ENCODE results near the gene TOP1. TPM values are rescaled to one million over a fixed set of nuclear protein-coding genes. Genes with fewer than 3 reads are reported as not detected.

Gene TOP1
- total and polyA plus RNA-seq, 2 of the 4 experiments (the other 2 are of a cell fraction), result 14.0 to 21.5 TPM

DNA sequence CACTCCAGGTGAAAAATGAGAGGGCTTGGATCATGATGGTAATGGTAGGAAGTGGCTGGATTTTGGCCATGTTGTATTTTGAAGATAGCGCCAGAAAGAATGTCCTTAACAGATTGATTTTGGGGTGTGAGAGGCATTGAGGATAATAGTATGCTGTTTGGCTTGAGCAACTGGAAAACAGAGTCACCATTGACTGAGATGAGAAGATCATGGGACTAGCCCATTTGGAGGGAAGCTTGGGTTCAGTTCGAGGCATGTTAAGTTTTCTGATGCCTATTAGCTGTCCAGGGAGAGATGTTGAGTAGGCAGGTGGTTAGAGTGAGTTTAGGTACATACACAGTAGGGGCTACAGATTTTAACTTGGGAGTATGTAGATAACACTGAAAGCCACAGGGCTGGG lies 132.1 kb downstream of the TOP1 start:
- Histone ChIP-seq H3K18ac (ENCODE audit: low read depth, low read length) (no peak overlapping the region), H3K4ac (ENCODE audit: low read depth, low read length) (no peak overlapping the region), H4K91ac (ENCODE audit: insufficient read depth, low read depth, low read length) (no peak overlapping the region), H3K4me2 (ENCODE audit: low read depth, low read length) (no peak overlapping the region), H3K79me1 (ENCODE audit: low read depth in 1 of 2, low read length in 2 of 2) (peaks cover 47 to 80% of the 10 kb centered on the region in 2 experiments), H2BK15ac (ENCODE audit: low read depth, low read length) (no peak overlapping the region), H3K56ac (ENCODE audit: extremely low read depth, insufficient read depth, low read length) (no peak overlapping the region), H4K20me1 (ENCODE audit: insufficient read depth, low read length) (peaks cover 68% of the 10 kb centered on the region), H3K9ac (ENCODE audit: low read depth, low read length) (no peak overlapping the region), H3K36me3 (ENCODE audit: control insufficient read depth, insufficient read depth, low read length) (peaks cover 58% of the 10 kb centered on the region), H3K9me3 (ENCODE audit: control insufficient read depth, insufficient read depth, low read length) (no peaks in the 10 kb centered on the region), H2AK5ac (ENCODE audit: low read depth, low read length) (no peak overlapping the region), H3K9me1 (ENCODE audit: insufficient read depth, low read length) (peaks cover 36% of the 10 kb centered on the region), H2BK20ac (ENCODE audit: low read depth, low read length) (no peak overlapping the region), H4K8ac (ENCODE audit: low read depth in 2 of 2, low read length in 2 of 2) (no peak overlapping the region), H2AFZ (replicated peaks; ENCODE audit: low read length, poor library complexity) (no peak overlapping the region), H3K23ac (ENCODE audit: low read depth, low read length) (no peak overlapping the region), H3K4me1 (ENCODE audit: control insufficient read depth, insufficient read depth, low read length) (no peaks in the 10 kb centered on the region), H2BK120ac (ENCODE audit: low read depth, low read length) (no peak overlapping the region), H2AK9ac (replicated peaks; ENCODE audit: low read depth, low read length, poor library complexity) (no peak overlapping the region), H3K27me3 (ENCODE audit: control insufficient read depth, insufficient read depth, low read length) (no peaks in the 10 kb centered on the region), H3K4me3 (ENCODE audit: insufficient read depth, low read depth, low read length) (no peak overlapping the region), H3K27ac (ENCODE audit: insufficient read depth, low read length) (no peak overlapping the region), H2BK5ac (ENCODE audit: low read depth, low read length, poor library complexity, severe bottlenecking) (no peak overlapping the region), H3K14ac (replicated peaks; ENCODE audit: low read depth, low read length) (no peak overlapping the region), H4K5ac (ENCODE audit: low read depth, low read length) (no peak overlapping the region)
- ATAC-seq (ENCODE audit: low read depth) (no peak), DNase-seq (no peak)
- in situ Hi-C loops (cut with MboI; ENCODE audit: low sequenced_read_pairs), result loop anchor here (25.0 kb wide), 1 partner anchor 452 kb away; the partner anchor contains the start of gene CHD6
- intact Hi-C loops (cut with micrococcal nuclease), result no loop called here
- POLR2A ChIA-PET (ENCODE audit: unreplicated experiment), result no interaction called here
- CTCF ChIA-PET, result no interaction called here
- TF ChIP-seq CEBPB (IDR thresholded peaks at IDR 0.05; ENCODE audit: low read depth, low read length) (no peak), RAD21 (IDR thresholded peaks at IDR 0.05; ENCODE audit: low read length) (no peak), FOS (IDR thresholded peaks at IDR 0.05; ENCODE audit: low read depth, low read length) (no peak), SMC3 (IDR thresholded peaks at IDR 0.05; ENCODE audit: low read depth, low read length) (no peak), USF2 (IDR thresholded peaks at IDR 0.05; ENCODE audit: low read depth, low read length) (no peak), RFX5 (IDR thresholded peaks at IDR 0.05; ENCODE audit: low read depth, low read length) (no peak), POLR2A (IDR thresholded peaks at IDR 0.05; ENCODE audit: low read depth, low read length) (no peak), CHD1 (IDR thresholded peaks at IDR 0.05; ENCODE audit: low read depth, low read length) (no peak), NFE2L2 (IDR thresholded peaks at IDR 0.05; ENCODE audit: low read depth, low read length) (no peak), MAZ (IDR thresholded peaks at IDR 0.05; ENCODE audit: borderline replicate concordance, low read depth, low read length) (no peak), BHLHE40 (IDR thresholded peaks at IDR 0.05; ENCODE audit: low read depth, low read length) (no peak), CTCF (conservative IDR thresholded peaks at IDR 0.05; ENCODE audit: low read depth, low read length) (no peak), MAFK (IDR thresholded peaks at IDR 0.05; ENCODE audit: low read depth, low read length) (no peak), RCOR1 (IDR thresholded peaks at IDR 0.05; ENCODE audit: insufficient replicate concordance, low read length) (no peak), MXI1 (IDR thresholded peaks at IDR 0.05; ENCODE audit: borderline replicate concordance, low read depth, low read length) (no peak)
- TF ChIP-seq, protein P1, sequence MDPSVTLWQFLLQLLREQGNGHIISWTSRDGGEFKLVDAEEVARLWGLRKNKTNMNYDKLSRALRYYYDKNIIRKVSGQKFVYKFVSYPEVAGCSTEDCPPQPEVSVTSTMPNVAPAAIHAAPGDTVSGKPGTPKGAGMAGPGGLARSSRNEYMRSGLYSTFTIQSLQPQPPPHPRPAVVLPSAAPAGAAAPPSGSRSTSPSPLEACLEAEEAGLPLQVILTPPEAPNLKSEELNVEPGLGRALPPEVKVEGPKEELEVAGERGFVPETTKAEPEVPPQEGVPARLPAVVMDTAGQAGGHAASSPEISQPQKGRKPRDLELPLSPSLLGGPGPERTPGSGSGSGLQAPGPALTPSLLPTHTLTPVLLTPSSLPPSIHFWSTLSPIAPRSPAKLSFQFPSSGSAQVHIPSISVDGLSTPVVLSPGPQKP (IDR thresholded peaks at IDR 0.05; ENCODE audit: borderline replicate concordance, low read depth, low read length), result no peak
- dilution Hi-C loops (cut with HindIII; ENCODE audit: low sequenced_read_pairs, unreplicated experiment), result no loop called here
- WGBS, 2 experiments (ENCODE audit: extremely low coverage in 2 of 2, insufficient read length in 1 of 2), result 100% methylated on average over 1 of the region's 2 CpGs; no CpG with 5 or more reads in 1 of the 2 experiments
- no TSS peak for BruUV-seq (replicated peaks)
